Measurements from ENCODE around the gene GZMB.

- TF ChIP-seq CTCF (IDR thresholded peaks at IDR 0.05; ENCODE audit: poor library complexity), result no peak
- TF ChIP-seq EZH2 (IDR thresholded peaks at IDR 0.05; ENCODE audit: borderline replicate concordance), result no peak
- no peak for TF ChIP-seq EZH2phosphoT487 (IDR thresholded peaks at IDR 0.05; ENCODE audit: low read depth, severe bottlenecking, unreplicated experiment)
Observed at GRCh38 chr14:24607081-24607480, 26.9 kb downstream of the GZMB start.

Measured in hepatocyte (in vitro differentiated cells).